ENCODE data around the gene NCBP3. TPM values are rescaled to one million over a fixed set of nuclear protein-coding genes. Genes with fewer than 3 reads are reported as not detected.
"Not testable (repeated sequence)": the region's sequence is repeated elsewhere in the genome, so short reads cannot be mapped to it uniquely, and the experiment has no call there.

The NCBP3 gene
- total RNA-seq, 1 donor from 2014 or later: 15.3 TPM

- intact Hi-C loops (cut with DNase I): no loop called here
- DNase-seq (ENCODE audit: missing footprints) (no peak), ATAC-seq (no peak)
These were observed 46.7 kb downstream of the NCBP3 start for GRCh38 chr17:3799181-3799945.

DNA sequence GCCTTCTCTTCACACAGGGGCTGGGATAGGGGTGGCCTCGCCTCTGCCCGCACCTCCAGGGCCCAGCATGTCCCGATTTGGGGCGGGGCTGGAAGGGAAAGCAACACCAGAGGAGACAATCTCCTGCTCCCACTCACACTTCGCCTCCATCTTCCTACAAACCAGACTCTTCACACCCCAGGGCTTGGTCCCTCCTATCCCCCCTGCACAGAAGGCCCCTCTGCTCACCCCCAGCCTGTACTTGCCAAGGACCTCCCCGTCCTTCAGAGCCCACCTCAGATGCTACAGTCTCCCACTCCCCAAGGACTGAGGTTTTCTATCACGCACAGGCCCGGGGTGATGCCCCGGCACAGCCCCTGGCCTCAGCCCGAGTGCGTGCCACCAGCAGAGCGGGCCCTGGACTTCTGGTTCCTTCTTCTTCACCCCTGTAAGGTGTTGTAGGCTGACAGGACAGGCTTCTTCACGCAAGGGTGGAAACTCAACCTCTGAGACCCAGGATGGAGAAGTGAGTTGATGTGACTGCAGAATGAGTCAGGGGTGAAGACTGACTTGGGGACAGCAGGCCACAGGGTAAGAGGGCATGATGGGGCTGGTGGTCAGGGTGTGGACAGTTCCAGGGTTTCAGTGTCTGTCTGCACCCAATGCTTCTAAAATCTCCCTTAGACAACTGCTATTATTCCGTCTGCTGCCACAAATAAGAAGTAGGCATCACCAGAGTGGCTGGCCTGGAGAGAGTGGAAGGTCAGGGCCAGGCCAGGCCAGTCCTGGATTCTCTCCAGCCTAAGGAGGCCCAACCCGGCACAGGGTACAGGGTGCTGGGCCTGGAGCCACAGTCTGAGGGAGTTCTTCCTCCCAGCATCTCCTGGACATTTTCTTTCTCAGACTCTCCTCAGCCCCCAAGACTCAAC lies 47.5 kb downstream of the NCBP3 start:
- intact Hi-C loops (cut with DNase I): no loop called here
- no peak for DNase-seq (ENCODE audit: missing footprints)
- ATAC-seq: no peak

- ATAC-seq (no peak), DNase-seq (ENCODE audit: missing footprints) (no peak)
- intact Hi-C loops (cut with DNase I): no loop called here
These were observed 49.2 kb downstream of the NCBP3 start for GRCh38 chr17:3796822-3797170.

DNA sequence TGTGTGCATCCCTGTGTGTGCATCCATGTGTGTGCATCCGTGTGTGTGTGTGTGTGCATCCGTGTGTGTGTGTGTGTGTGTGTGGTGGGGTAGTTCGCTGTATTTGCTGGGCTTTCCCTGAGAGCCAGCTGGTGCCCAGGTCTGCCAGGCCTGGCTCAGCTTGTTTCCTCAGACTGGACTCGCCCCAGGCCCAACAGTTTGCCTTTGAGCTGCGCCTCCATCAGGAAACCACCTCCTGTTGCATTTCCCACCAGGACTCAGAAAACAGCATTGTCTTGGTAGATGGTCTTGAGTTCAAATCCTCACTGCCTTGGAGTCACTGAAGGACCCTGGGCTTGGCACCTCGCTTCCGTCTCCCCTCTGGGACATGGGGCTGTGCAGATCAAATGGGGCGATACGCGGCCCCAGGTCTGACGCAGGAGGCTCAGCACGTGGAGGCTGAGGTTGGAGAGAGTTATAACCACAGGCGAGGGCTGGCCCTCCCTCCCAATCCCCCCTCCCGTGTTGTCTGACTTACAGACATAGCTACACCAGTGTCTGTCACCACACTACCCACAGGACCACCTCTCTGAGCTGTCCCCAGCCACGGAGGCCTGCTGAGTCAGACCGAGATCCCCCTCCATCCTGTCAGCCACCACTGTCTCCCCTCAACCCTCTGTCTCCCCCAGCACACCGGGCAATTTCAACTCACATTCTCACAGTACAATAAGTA lies 49.8 kb downstream of the NCBP3 start:
- DNase-seq (ENCODE audit: missing footprints) (no peak), ATAC-seq (no peak)
- intact Hi-C loops (cut with DNase I): no loop called here

- ATAC-seq (no peak), DNase-seq (ENCODE audit: missing footprints) (no peak)
- intact Hi-C loops (cut with DNase I): no loop called here
These were observed 50.5 kb downstream of the NCBP3 start for GRCh38 chr17:3795390-3796102.

DNA sequence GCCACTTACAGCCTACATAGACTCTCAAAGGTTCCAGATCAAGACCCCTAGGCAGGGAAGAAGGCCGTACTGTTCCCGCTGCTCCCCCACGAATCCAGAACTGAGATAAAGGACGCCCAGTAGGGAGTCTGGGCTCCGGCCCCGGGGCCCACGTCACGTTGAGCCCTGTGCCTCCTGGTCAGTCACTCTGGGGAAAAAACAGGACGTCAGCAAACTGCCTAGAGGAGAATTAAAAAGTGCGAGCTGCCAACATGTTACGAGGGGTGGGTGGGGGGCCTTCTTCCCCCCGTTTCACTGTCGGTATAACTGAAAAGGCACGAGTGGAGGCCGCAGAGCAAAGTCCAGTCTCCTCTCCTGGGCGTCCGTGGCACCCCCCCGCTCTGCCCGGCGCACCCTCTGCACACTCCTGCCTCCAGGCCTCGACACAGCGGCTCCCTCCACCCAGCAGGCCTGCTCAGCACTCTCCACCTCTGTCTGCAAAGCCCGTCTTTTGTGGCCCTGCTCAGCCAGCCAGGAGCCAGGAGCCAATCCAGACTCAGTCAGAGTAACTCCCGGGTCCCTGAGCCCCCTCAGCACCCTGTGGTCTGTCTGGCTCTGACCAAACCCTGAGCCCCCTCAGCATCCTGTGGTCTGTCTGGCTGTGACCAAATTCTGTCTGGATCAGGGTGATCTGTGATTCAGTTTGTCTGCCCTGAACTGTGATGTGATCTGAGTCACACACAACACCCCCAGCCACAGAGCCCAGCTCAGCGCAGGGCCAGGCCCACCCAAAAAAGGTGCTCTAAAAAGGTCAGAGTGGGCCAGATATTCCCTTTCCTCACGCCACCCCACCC lies 51.3 kb downstream of the NCBP3 start:
- DNase-seq (ENCODE audit: missing footprints): no peak

DNA sequence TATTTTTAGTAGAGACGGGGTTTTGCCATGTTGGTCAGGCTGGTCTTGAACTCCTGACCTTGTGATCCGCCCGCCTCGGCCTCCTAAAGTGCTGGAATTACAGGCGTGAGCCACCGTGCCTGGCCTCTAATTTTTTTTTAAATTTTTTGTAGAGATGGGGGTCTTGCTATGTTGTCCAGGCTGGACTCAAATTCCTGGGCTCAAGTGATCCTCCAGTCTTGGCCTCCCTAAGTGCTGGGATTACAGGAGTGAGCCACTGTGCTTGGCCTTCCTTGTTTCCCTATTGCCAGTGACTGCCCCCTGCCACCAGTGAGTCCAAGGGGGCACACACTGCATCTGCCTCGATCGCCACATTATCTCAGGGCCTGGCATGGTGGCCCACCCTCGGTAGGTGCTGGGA lies 51.9 kb downstream of the NCBP3 start:
- ATAC-seq; intact Hi-C loops (cut with DNase I); DNase-seq (ENCODE audit: missing footprints): not testable (repeated sequence)

More for the DNA sequence above, 51.3 kb downstream of the NCBP3 start:
- no peak for ATAC-seq
- intact Hi-C loops (cut with DNase I): no loop called here

GRCh38 chr17:3793258-3793657 lies 52.8 kb downstream of the NCBP3 start:
- ATAC-seq; DNase-seq (ENCODE audit: missing footprints); intact Hi-C loops (cut with DNase I): not testable (repeated sequence)

- DNase-seq (ENCODE audit: missing footprints) (no peak), ATAC-seq (no peak)
- intact Hi-C loops (cut with DNase I): no loop called here
These were observed 53.6 kb downstream of the NCBP3 start for GRCh38 chr17:3792481-3792880.

DNA sequence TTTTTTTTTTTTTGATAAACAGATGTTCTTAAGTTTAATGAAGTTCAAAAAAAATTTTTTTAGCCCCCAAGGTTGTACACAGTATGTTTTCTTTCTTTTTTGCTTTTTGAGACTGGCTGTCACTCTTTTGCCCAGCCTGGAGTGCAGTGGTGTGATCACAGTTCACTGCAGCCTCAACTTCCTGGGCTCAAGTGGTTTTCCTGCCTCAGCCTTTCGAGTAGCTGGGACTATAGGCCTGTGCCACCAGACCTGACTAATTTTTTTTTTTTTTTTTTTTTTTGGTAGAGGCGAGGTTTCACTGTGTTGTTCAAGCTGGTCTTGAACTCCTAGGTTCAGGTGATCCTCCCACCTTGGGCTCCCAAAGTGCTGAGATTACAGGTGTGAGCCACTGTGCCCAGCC lies 57.8 kb downstream of the NCBP3 start:
- intact Hi-C loops (cut with DNase I): no loop called here
- no peak for DNase-seq (ENCODE audit: missing footprints)
- no peak for ATAC-seq

- intact Hi-C loops (cut with DNase I); DNase-seq (ENCODE audit: missing footprints); ATAC-seq: not testable (repeated sequence)
These were observed 60.7 kb downstream of the NCBP3 start for GRCh38 chr17:3785323-3785722.

DNA sequence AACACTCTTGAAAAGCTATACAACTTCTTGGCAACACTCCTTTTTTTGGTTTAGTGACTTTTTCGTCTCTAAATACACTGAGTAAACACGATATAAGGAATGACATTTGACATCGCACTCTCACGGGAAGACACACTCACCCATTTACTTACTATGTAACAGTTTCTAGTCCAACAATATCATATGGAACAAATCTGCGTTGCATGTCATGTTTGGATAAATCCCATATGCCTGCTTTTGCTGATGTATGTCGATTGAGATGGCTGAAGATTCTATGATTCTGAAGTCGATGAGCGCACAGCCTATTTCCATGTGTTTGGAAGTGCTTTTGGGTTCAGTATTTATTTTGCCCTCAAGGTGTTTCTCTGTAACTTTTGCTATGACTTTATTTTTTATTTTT lies 63.3 kb downstream of the NCBP3 start:
- ATAC-seq (no peak), DNase-seq (ENCODE audit: missing footprints) (no peak)
- intact Hi-C loops (cut with DNase I): no loop called here

- DNase-seq (ENCODE audit: missing footprints) (no peak), ATAC-seq (no peak)
- intact Hi-C loops (cut with DNase I): no loop called here
These were observed 65.1 kb downstream of the NCBP3 start for GRCh38 chr17:3780986-3781385.

GRCh38 chr17:3777366-3778120 lies 68.5 kb downstream of the NCBP3 start:
- no peak for DNase-seq (ENCODE audit: missing footprints)
- ATAC-seq: no peak
- intact Hi-C loops (cut with DNase I): no loop called here

GRCh38 chr17:3773966-3774365 lies 72.1 kb downstream of the NCBP3 start:
- DNase-seq (ENCODE audit: missing footprints) (no peak), ATAC-seq (no peak)
- intact Hi-C loops (cut with DNase I): no loop called here

GRCh38 chr17:3773511-3773910 lies 72.5 kb downstream of the NCBP3 start:
- no peak for DNase-seq (ENCODE audit: missing footprints)
- intact Hi-C loops (cut with DNase I): no loop called here
- ATAC-seq: no peak

DNA sequence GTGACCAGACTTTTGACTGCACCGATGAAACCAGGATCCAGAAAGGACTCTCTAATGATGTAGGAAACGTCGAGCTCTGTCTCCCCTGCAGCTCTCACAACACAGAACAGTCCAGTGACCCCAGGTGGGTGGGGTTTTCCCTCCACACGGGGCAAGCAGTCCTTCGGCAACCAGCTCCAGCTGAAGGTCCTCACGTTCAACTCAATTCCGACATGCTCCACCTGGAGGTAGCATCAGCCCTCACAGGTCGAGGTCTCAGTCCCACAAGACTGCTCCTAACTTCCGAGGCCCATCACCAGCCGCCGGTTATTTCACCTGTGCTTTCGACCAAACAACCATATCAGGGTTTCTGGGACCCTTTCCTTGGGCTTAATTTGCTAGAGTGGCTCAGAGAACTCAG lies 73.3 kb downstream of the NCBP3 start:
- no peak for DNase-seq (ENCODE audit: missing footprints)
- intact Hi-C loops (cut with DNase I): no loop called here
- ATAC-seq: no peak
